Measurements from ENCODE around the gene AGBL1.
A peak's percentile ranks its signal among the peaks of the same experiment; 100 is the strongest.

AGBL1 gene

GRCh38 chr15:86333819-86334218 lies 254.1 kb downstream of the AGBL1 start:
- DNase-seq = no peak

GRCh38 chr15:86336051-86336788 lies 256.5 kb downstream of the AGBL1 start:
- DNase-seq = no peak

DNA sequence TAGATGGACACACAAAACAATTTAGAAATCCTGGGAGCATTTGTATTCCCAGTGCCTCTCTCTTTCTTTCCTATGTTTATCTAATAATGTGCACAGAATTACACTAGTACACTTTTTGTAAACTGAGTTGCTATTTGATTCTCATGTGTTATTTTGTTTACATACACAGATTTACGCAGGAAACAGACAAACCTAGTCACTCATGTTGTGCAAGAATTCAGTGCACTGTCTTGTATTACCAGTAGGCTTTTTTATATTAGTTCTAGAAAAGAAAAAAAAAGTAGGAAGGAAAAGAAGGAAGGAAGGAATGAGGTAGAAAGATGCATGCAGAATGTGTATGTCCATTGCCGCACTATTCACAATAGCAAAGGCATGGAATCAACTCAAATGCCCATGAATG lies 257.4 kb downstream of the AGBL1 start:
- no peak for DNase-seq

DNA sequence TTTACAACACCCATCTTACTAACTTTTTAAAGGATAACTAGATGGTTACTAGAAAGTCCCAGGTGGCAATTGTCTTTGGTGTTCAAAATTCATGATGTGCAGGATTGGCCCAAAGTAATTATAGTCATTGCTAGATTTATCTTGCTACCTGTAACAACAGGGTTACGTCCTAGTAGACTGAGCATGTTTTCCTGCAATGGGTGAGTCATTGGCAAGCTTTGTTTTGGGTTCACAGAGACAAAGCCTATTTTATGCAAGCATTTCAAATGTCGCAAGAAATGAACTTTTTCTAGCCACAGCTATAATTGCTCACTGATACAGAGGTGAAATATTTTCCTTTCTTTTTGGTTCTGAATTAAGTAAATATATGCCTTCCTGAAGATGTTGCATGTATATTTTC lies 267.6 kb downstream of the AGBL1 start:
- DNase-seq = no peak

DNA sequence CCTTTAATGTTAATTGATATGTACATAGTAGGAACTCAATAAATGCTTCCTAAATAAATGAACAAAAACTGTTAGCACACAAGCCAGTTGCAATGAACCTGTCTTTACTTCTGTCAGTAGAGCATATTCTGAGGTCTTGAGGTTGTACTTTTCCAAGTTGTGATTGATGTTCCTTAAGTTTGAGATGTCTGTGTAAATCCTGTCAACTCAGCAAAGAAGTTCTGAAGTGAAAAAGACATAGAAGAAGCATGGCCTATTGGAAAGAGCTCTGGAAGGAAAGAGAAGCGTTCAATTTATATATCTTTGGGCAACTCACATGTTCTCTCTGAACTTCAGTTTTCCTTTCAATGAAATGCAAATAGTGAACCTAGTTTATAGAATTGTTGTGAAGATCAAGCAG lies 269.9 kb downstream of the AGBL1 start:
- no peak for DNase-seq

- no peak for DNase-seq
Measured at GRCh38 chr15:86353213-86353612, 273.5 kb downstream of the AGBL1 start.

- DNase-seq = no peak
Measured at GRCh38 chr15:86355361-86355760, 275.7 kb downstream of the AGBL1 start.

DNA sequence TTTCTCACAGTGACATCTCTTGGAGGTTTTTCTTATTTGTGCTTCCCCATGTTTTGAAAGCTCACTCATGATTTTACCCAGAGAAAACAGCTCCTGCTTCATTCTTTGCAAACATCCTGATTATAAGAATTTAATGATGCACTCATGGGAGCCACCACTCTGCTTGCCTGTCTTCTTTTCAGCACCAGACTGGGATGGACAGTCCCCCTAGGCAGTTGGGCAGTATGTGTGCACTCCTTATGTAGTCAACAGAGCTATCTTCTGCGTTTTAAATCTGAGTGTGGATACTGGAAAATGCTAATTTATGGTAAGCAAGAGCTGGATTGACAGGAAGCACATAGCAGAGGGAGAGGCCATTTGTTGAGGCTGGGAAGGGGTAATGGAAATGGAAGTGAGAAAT lies 276.1 kb downstream of the AGBL1 start:
- DNase-seq = no peak

DNA sequence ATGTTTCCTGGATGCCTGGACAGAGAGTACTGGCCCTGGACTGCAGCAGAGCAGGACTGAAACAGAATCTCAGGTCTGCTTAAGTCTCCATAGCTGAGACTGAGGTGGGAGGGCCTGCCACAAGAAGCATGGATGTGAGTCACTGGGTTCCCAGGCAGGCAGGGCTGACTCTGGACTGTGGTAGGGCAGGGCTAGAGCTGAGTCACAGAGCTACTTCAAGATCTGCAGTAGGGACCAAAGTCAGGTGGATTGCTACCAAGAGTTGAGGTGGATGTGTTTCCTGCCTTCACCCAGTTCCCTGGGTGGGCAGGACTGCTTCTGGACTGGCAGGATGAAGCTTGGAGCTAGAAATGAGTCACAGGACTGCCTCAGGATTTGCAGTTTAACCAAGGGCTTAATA lies 282.9 kb downstream of the AGBL1 start:
- DNase-seq = no peak

DNA sequence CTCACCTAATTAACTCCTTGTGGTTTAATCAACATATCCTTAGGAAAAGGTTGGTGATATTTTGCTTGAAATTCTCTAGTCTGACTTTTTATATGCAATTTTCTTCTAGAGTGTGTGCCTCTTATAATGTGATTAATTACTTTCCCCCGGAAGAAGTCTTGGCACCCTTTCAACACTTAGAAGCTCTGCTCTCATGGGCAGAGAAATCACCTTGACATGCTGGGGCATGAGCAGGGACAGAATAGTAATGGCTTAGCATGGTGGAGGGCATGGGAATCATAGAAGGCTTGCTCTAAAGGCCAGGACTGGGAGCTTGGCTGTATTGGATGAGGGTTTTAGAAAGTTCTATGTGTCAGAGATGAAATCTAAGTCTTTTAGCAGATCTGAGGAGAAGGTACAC lies 293.5 kb downstream of the AGBL1 start:
- peak; percentile 61 for DNase-seq

DNA sequence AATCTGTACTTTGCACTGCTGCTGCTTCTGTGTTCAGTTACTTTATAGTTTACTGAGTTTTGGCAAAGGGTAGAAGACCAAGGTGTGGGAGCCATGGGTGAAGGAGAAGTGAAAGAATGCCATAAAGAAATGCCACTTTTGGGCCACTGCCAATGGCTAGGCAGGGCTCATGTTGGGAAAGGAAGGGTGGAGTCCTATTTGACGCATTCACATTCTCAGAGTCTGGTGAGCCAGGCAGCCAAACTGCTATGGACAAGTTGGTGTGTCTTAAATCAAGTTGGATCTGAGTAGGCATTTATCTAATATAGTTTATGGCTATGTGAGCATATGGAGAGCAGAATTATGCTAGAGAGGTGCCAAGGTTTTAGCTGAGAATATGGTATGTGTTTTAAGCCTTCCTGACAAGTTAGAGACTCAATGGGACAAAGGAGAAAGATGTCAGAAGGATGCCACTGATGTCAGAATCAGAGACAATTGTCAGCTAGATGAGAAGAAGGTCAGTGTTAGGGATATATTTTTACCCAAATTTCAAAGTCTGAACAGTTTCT lies 296.1 kb downstream of the AGBL1 start:
- no peak for DNase-seq

- no peak for DNase-seq
Measured at GRCh38 chr15:86377914-86378313, 298.2 kb downstream of the AGBL1 start.

GRCh38 chr15:86382341-86382740 lies 302.7 kb downstream of the AGBL1 start:
- DNase-seq = no peak

DNA sequence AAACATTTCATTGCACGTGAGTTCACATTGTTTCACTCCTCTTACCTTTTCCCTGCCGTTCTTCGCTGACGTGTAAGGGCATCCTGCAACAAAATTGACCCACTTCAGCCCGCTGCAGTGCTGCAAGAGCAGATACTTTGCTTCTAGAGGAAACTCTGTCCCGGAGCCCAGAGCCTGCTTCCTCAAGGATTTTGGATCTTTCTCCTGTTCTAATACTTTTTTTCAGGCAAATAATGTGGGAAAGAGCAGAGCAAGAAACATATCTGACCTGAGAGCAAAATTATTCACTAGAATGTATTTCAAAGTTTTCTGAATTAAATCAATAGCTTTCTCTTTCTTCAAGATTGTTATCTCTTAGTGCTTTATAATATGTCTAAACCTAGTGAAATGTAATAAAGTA lies 303.9 kb downstream of the AGBL1 start:
- DNase-seq = no peak

DNA sequence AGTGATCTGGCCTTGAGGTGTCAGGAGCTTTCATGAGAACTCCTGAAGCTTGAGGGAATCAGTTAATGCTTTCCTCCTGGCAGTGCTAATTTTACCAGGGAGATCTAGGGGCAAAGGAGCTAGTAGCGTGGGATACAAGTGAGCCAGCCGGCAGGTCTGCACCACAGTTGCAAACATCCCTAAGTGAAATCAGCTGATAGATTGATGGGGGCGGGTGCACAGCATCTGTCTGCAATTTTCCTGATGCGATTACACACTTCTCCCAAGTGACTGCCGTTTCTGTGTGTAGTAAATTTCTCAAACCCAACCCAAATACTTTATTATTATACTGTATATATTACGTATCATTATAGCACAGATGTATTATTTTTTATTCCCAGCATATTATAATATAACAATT lies 304.5 kb downstream of the AGBL1 start:
- DNase-seq = no peak

DNA sequence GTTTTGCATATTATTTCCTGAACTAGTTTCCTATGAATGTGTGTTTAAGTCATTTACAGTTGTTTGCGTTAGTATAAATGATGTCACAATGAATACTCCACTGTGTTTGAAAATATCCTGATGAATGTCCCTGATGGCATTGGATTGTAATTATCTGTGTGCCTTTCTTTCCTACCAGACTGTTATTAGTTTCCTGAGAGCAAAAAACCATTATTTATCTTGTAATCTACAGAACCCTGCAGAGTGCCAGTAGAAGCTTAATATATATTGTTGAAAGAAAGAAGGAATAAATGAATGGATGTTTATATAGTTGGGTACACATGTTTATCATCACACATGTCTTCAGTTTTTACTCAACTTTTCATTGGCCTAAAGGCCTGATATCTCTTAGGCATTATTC lies 312.6 kb downstream of the AGBL1 start:
- DNase-seq = no peak

DNA sequence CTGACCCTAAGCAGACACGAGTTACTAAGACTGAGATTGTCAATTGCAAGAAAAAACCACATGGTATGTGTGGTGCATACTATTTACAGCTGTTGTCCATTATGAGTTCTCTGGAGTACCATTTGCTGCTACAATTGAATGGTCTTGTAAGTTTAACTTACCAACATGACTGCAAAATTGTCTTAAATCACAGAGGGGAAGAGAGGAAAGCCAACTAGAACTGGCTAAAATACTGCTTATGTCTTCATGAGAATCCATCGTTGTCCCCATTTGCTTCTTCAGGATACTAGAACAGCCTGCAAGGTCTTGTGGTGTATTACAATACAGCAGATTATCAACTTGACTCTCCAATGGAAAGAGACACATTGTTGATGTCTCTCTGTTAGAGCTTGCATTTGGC lies 313.2 kb downstream of the AGBL1 start:
- DNase-seq = no peak

- DNase-seq = no peak
Measured at GRCh38 chr15:86394866-86395265, 315.2 kb downstream of the AGBL1 start.

DNA sequence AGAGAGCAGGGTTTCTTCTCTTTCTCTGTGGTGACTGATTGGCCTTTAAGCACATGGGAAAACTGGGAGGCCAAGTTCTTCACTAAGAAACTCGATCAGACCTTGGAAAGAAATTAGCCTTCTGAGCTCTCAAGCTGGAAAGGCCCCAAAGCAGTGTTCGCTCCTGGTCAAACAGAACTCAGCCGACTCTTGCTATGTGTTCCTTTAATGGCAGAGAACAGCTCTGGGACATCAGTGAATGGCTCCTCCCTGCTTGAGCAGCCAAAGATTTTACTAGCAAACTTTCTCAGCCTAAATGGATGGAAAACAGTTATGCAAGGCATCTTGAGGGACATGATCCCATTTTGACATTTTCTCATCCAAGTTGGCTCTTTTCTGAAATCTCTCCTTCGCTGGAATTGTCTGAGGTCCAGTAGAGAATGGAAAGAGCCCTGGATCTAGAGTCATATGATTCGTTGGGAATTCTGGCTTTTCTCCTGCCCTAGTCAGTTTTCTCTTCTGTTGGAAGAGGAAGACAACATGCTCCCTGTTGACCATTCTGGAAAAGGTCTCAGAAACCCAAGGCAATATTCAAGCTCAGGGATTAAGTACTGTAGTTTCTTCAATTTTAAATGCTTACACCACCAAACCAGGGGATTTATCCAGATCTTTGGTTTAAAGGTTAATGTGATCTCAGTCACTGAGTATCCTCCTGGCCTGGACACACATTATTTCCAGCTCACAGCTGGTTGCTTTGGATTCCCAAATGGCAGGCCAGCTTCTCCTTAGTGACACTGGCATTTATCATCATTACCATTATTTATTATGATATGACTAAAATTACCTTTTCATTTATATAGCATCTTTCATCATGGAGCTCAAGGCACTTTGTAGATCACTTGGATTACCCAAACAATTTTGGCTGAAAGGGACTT lies 319.6 kb downstream of the AGBL1 start:
- no peak for DNase-seq

GRCh38 chr15:86403221-86403620 lies 323.6 kb downstream of the AGBL1 start:
- no peak for DNase-seq

DNA sequence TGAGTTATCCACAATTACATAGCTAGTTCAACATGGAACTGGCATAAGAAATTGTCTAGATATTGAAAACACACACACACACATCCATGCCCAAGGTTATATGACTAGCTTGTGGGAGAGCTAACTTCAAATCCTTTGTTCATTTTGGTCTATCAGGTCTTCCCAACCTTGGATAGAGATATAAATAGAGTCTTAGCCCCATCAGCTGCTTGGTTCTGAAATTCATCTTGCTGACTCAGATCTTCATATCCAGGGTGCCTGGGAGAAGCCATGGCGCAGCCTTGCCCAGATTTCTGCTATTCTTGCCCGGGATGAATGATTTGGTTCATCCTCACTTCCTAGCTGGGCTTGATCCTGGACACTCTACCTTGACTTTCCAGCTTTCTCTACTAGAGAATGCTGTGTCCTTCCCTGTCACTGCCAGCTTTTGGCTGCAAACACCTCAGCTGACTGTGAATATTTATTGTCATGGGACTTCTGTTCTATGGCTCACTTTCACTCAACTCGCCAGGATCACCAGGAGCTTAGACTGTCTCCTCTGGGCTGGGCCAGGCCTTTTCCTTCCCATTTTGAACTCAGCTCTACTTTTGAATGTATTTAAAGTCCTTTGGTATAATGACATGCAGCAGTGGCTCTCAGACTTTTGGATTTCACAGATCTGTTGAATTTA lies 324.4 kb downstream of the AGBL1 start:
- DNase-seq = no peak

DNA sequence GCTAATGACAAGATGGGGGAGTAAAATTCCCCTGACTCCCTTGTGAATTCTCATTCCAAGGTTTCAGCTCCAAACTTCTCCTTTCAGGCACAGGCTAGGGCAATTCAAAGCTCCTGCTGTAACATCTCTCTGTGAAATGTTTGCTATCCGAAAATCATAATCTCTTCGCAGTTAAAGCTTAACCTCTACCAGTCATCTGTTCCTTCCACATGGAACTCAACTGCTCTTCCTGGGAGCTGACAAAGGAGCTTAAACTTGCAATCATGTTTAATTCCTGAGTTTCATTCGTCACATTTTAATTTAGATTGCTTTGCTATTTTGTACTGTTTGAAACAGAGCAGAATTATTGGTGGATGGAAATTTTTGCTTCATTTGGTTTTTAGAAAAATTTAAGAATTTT lies 328.6 kb downstream of the AGBL1 start:
- no peak for DNase-seq

DNA sequence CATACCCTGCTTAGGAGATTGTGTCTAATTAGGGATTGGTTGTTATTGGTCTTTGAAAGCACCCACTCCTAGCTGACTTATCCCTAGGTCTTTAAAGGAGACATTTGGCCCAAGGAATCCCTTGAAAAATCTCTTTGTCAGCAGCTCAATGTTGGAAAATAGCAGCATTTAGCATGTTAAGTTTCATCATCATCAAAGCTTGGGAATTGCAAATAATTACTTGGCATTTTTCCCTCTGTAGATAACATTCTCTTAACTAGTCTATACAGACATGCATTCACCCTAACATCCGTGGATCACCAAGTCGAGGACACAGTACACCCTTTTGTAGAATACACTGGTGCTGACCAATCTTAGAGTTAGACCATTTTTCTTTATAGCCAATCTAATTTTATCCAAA lies 332.2 kb downstream of the AGBL1 start:
- no peak for DNase-seq

DNA sequence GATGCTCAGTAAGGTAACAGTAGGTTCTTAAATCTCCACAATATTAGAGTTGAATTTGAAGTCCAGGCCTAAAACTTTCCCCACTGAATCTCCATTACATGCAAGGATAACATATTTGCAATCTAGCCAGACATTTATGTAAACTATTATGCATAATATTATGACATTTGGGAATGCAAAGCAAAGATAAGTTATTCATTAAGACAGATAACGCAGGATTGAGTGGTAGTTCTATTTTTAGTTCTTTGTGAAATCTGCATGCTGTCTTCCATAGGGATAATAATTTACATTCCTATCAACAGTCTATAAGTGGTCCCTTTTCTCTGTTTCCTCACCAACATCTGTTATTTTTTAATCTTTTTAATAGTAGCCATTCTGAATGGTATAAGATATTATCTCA lies 333.5 kb downstream of the AGBL1 start:
- DNase-seq = no peak
